ENCODE measurements around the gene CBLC.
A peak's percentile ranks its signal among the peaks of the same experiment; 100 is the strongest.

Gene CBLC

DNA sequence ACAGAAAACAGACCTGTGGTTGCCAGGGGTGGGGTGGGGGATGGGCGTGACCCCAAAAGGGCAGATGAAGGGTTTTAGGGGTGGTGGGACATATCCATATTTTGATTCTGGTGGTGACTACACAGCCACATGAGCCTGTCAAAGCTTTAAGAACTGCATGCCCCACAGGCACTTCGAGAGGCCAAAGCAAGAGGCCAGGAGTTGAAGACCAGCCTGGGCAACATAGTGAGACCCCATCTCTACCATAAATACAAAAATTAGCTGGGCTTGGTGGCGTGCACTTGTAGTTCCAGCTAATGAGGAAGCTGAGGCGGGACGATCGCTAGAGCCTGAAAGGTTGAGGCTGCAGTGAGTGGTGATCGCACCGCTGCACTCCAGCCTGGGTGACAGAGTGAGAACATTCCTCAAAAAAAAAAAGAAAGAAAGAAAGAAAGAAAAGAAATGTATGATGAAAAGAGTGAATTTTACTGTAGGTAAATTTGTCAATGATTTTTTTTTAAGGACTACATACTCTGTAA lies 48.1 kb upstream of the CBLC start:
- H3K9me3 ChIP-seq (ENCODE audit: control insufficient read depth, insufficient read depth, low read depth, low read length), result no peaks in the 10 kb centered on the region
- ChIA-PET CTCF (interaction anchor here (0.6 to 11.1 kb wide), 6 partner anchors 32 to 159 kb away, joined by 3 to 453 read pairs (median 4); no protein-coding TSS in a partner anchor), POLR2A (no interaction called here)
- TF ChIP-seq TCF7L2 (IDR thresholded peaks at IDR 0.05; ENCODE audit: borderline replicate concordance, low read depth, low read length), result no peak
- TF ChIP-seq ZNF121 (tag by site-specific recombination; IDR thresholded peaks at IDR 0.05), result 0 out of 2 replicates have a peak, but pooled peaks have one; percentile 21
- TF ChIP-seq ZNF791 (tag by site-specific recombination; IDR thresholded peaks at IDR 0.05), result no peak
- H3K27ac ChIP-seq (ENCODE audit: extremely low read depth, low read depth, low read length), result no peak overlapping the region
- H3K36me3 ChIP-seq (ENCODE audit: control insufficient read depth in 2 of 2, insufficient read depth in 1 of 2, low read length in 2 of 2), result no peaks in the 10 kb centered on the region; a peak in 1 of 3 replicates
- no peak overlapping the region for H3K4me3 ChIP-seq (ENCODE audit: low read depth, low read length)
- no peaks in the 10 kb centered on the region for H3K4me1 ChIP-seq (ENCODE audit: control insufficient read depth, insufficient read depth, low read length)

DNA sequence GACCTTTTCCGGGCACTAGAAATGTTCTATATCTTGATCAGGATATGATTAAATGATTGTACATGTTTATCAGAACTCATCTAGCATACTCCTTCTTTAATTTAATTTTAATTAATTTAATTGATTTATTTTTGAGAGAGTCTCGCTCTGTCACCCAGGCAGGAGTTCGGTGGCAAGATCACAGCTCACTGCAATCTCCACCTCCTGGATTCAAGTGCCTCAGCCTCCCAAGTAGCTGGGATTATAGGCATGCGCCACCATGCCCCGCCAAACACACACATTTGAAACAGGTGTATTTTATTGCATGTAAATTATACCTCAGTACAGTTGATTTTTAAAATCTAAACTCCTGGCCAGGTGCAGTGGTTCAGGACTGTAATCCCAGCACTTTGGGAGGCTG lies 46.6 kb upstream of the CBLC start:
- H3K27ac ChIP-seq (ENCODE audit: extremely low read depth, low read depth, low read length), result no peak overlapping the region
- CTCF ChIA-PET, result interaction anchor here (0.6 to 4.3 kb wide), 4 partner anchors 8 to 190 kb away, joined by 3 to 31 read pairs (median 13); no protein-coding TSS in a partner anchor
- H3K9me3 ChIP-seq (ENCODE audit: control insufficient read depth, insufficient read depth, low read depth, low read length), result no peaks in the 10 kb centered on the region
- no peaks in the 10 kb centered on the region; a peak in 1 of 3 replicates for H3K36me3 ChIP-seq (ENCODE audit: control insufficient read depth in 2 of 2, insufficient read depth in 1 of 2, low read length in 2 of 2)
- no peak overlapping the region for H3K4me3 ChIP-seq (ENCODE audit: low read depth, low read length)
- TF ChIP-seq ZNF837 (tag by site-specific recombination; IDR thresholded peaks at IDR 0.05), result no peak
- no peak for TF ChIP-seq ZNF776 (tag by site-specific recombination; IDR thresholded peaks at IDR 0.05; ENCODE audit: borderline replicate concordance)
- TF ChIP-seq ZNF302 (tag by site-specific recombination; IDR thresholded peaks at IDR 0.05; ENCODE audit: low read depth), result no peak
- TF ChIP-seq ZNF707 (tag by site-specific recombination; IDR thresholded peaks at IDR 0.05), result no peak
- TF ChIP-seq ZNF530 (tag by site-specific recombination; IDR thresholded peaks at IDR 0.05; ENCODE audit: low read depth), result no peak
- TF ChIP-seq ZNF664 (tag by site-specific recombination; IDR thresholded peaks at IDR 0.05), result no peak
- TF ChIP-seq ZBTB7A (tag by site-specific recombination; IDR thresholded peaks at IDR 0.05; ENCODE audit: low read depth), result no peak
- TF ChIP-seq ZNF624 (tag by site-specific recombination; IDR thresholded peaks at IDR 0.05), result no peak
- no peak for TF ChIP-seq ZNF555 (tag by site-specific recombination; conservative IDR thresholded peaks at IDR 0.05)
- no peak for TF ChIP-seq GLI4 (tag by site-specific recombination; IDR thresholded peaks at IDR 0.05)
- TF ChIP-seq ZNF23 (tag by site-specific recombination; IDR thresholded peaks at IDR 0.05; ENCODE audit: borderline replicate concordance), result no peak
- TF ChIP-seq, protein P1, sequence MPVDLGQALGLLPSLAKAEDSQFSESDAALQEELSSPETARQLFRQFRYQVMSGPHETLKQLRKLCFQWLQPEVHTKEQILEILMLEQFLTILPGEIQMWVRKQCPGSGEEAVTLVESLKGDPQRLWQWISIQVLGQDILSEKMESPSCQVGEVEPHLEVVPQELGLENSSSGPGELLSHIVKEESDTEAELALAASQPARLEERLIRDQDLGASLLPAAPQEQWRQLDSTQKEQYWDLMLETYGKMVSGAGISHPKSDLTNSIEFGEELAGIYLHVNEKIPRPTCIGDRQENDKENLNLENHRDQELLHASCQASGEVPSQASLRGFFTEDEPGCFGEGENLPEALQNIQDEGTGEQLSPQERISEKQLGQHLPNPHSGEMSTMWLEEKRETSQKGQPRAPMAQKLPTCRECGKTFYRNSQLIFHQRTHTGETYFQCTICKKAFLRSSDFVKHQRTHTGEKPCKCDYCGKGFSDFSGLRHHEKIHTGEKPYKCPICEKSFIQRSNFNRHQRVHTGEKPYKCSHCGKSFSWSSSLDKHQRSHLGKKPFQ (tag by site-specific recombination; IDR thresholded peaks at IDR 0.05), result no peak
- TF ChIP-seq, protein P2, sequence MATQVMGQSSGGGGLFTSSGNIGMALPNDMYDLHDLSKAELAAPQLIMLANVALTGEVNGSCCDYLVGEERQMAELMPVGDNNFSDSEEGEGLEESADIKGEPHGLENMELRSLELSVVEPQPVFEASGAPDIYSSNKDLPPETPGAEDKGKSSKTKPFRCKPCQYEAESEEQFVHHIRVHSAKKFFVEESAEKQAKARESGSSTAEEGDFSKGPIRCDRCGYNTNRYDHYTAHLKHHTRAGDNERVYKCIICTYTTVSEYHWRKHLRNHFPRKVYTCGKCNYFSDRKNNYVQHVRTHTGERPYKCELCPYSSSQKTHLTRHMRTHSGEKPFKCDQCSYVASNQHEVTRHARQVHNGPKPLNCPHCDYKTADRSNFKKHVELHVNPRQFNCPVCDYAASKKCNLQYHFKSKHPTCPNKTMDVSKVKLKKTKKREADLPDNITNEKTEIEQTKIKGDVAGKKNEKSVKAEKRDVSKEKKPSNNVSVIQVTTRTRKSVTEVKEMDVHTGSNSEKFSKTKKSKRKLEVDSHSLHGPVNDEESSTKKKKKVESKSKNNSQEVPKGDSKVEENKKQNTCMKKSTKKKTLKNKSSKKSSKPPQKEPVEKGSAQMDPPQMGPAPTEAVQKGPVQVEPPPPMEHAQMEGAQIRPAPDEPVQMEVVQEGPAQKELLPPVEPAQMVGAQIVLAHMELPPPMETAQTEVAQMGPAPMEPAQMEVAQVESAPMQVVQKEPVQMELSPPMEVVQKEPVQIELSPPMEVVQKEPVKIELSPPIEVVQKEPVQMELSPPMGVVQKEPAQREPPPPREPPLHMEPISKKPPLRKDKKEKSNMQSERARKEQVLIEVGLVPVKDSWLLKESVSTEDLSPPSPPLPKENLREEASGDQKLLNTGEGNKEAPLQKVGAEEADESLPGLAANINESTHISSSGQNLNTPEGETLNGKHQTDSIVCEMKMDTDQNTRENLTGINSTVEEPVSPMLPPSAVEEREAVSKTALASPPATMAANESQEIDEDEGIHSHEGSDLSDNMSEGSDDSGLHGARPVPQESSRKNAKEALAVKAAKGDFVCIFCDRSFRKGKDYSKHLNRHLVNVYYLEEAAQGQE (tag by site-specific recombination; IDR thresholded peaks at IDR 0.05), result no peak
- POLR2A ChIA-PET, result no interaction called here
- no peaks in the 10 kb centered on the region for H3K4me1 ChIP-seq (ENCODE audit: control insufficient read depth, insufficient read depth, low read length)

DNA sequence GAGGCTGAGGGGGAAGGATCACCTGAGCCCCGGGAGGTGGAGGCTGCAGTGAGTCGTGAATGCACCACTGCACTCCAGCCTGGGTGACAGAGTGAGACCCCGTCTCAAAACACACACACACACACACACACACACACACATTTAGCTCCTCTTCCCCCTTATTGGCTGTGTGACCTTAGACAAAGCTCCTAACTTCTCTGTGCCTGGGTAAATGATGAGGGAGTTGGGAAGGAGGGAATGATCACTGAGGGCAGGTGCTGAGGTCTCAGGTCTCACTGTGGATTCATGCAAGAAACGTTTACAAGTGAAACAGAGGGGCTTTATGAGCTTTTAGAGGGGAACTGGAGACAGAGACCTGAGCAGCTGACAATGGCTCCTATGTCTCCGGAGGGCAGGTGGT lies 46.1 kb upstream of the CBLC start:
- no peak overlapping the region for H3K4me3 ChIP-seq (ENCODE audit: low read depth, low read length)
- H3K36me3 ChIP-seq (ENCODE audit: control insufficient read depth in 2 of 2, insufficient read depth in 1 of 2, low read length in 2 of 2), result no peaks in the 10 kb centered on the region; a peak in 1 of 3 replicates
- ChIA-PET CTCF (interaction anchor here (0.6 to 4.3 kb wide), 5 partner anchors 8 to 190 kb away, joined by 3 to 31 read pairs (median 4); no protein-coding TSS in a partner anchor), POLR2A (interaction anchor here (0.6 kb wide), 1 partner anchor 602 kb away, joined by 4 read pairs; no protein-coding TSS in a partner anchor)
- no peaks in the 10 kb centered on the region for H3K9me3 ChIP-seq (ENCODE audit: control insufficient read depth, insufficient read depth, low read depth, low read length)
- H3K4me1 ChIP-seq (ENCODE audit: control insufficient read depth, insufficient read depth, low read length), result no peaks in the 10 kb centered on the region
- H3K27ac ChIP-seq (ENCODE audit: extremely low read depth, low read depth, low read length), result no peak overlapping the region
- peak; percentile 83; the same call in 1 of the 2 replicates for TF ChIP-seq ZNF768 (tag by site-specific recombination; IDR thresholded peaks at IDR 0.05)
- no peak for TF ChIP-seq ZNF670 (tag by site-specific recombination; IDR thresholded peaks at IDR 0.05; ENCODE audit: low read depth)
